H1 (cell line): ENCODE data around the gene MTNR1A. TPM values are rescaled to one million over a fixed set of nuclear protein-coding genes. Genes with fewer than 3 reads are reported as not detected.
A peak's percentile ranks its signal among the peaks of the same experiment; 100 is the strongest.

Experiments
- CTCF ChIA-PET: fragments of 300-600 bp; sonication (Branson Sonifier 250); formaldehyde crosslinking; loops from one replicate; lab custom pipeline; 2021; ENCODE audit not compliant: partially characterized antibody; lab: Charles Lee
- POLR2A ChIA-PET: fragments of 300-600 bp; sonication (Branson Sonifier 250); formaldehyde crosslinking; loops from one replicate; lab custom pipeline; 2021; ENCODE audit warnings: inconsistent platforms; ENCODE audit not compliant: partially characterized antibody; lab: Charles Lee
- DNase-seq, 2 experiments: peaks; one replicate each; pipeline versions ENCODE4 v3.0.0 to v3.0.0-alpha.2; 2010 to 2022; ENCODE audit warnings: low spot score in 2 of 2, low read depth in 1 of 2, mixed read lengths in 1 of 2
- FAIRE-seq: peaks from 2 replicates; lab custom pipeline; 2011; peaks lifted over from hg19 to GRCh38; lab: Jason Lieb, UNC
- H2AFZ ChIP-seq: 2 replicates; pipeline ENCODE4 v1.8.1; 2012; ENCODE audit warnings: low read length, inconsistent platforms
- H2AK5ac ChIP-seq: 2 replicates; pipeline ENCODE4 v1.6.1; 2013; ENCODE audit warnings: low read depth, low read length
- H2BK120ac ChIP-seq: replicated peaks from 2 replicates; pipeline ENCODE3; 2013; ENCODE audit warnings: low read depth, low read length, inconsistent platforms
- H2BK12ac ChIP-seq: 2 replicates; pipeline ENCODE4 v1.6.1; 2013; ENCODE audit warnings: low read depth, low read length
- H2BK15ac ChIP-seq: 2 replicates; pipeline ENCODE4 v1.6.1; 2013; ENCODE audit warnings: low read length
- H2BK20ac ChIP-seq: 2 replicates; pipeline ENCODE4 v1.6.1; 2013; ENCODE audit warnings: low read length
- H2BK5ac ChIP-seq: 2 replicates; pipeline ENCODE4 v1.6.1; 2013; ENCODE audit warnings: low read depth, low read length
- H3K14ac ChIP-seq: 2 replicates; pipeline ENCODE4 v1.6.1; 2013; ENCODE audit warnings: inconsistent platforms; ENCODE audit not compliant: insufficient read length
- H3K18ac ChIP-seq: 2 replicates; pipeline ENCODE4 v1.6.1; 2013; ENCODE audit warnings: low read length; ENCODE audit errors: extremely low read depth
- H3K23ac ChIP-seq: 2 replicates; pipeline ENCODE4 v1.6.1; 2013; ENCODE audit warnings: inconsistent platforms; ENCODE audit not compliant: insufficient read length
- H3K23me2 ChIP-seq: 2 replicates; pipeline ENCODE4 v1.6.1; 2013; ENCODE audit warnings: low read depth, low read length
- H3K27ac ChIP-seq: 2 replicates; pipeline ENCODE4 v1.6.1; 2011; ENCODE audit warnings: low read depth, low read length, inconsistent platforms
- H3K27me3 ChIP-seq, 4 experiments: replicated peaks in 1 of 4; 1 replicate in 1 of 4; 2 replicates in 3 of 4; pipeline versions ENCODE4 v1.6.1 to v1.8.1; 2011 to 2013; ENCODE audit warnings: low read length in 3 of 4, mild to moderate bottlenecking in 3 of 4, inconsistent platforms in 2 of 4, mixed read lengths in 2 of 4, moderate library complexity in 1 of 4; ENCODE audit not compliant: control insufficient read depth in 3 of 4, insufficient read depth in 3 of 4; ENCODE audit errors: extremely low read depth in 1 of 4
- H3K36me3 ChIP-seq, 4 experiments: 2 replicates each; pipeline versions ENCODE4 v1.6.1 to v1.8.1; 2011 to 2013; ENCODE audit warnings: mild to moderate bottlenecking in 4 of 4, low read length in 3 of 4, moderate library complexity in 2 of 4, control low read depth in 1 of 4, inconsistent platforms in 1 of 4; ENCODE audit not compliant: insufficient read depth in 4 of 4, control insufficient read depth in 2 of 4
- H3K4ac ChIP-seq: replicated peaks from 2 replicates; pipeline ENCODE3; 2013; ENCODE audit warnings: low read length, low read depth, mixed read lengths, inconsistent platforms; ENCODE audit not compliant: insufficient read length
- H3K4me1 ChIP-seq, 4 experiments: replicated peaks in 1 of 4; 1 replicate in 1 of 4; 2 replicates in 3 of 4; pipeline versions ENCODE4 v1.6.1 to v1.8.1; 2011 to 2013; ENCODE audit warnings: low read length in 3 of 4, inconsistent platforms in 2 of 4, mixed read lengths in 1 of 4; ENCODE audit not compliant: insufficient read depth in 4 of 4, control insufficient read depth in 3 of 4
- H3K4me2 ChIP-seq, 2 experiments: 2 replicates each; pipeline versions ENCODE4 v1.6.1 to v1.8.1; 2011 to 2013; ENCODE audit warnings: low read depth in 2 of 2, low read length in 2 of 2, control low read depth in 1 of 2, inconsistent platforms in 1 of 2, mild to moderate bottlenecking in 1 of 2; ENCODE audit not compliant: insufficient read depth in 1 of 2
- H3K4me3 ChIP-seq, 4 experiments: fragments of 200-600, 300-600 bp in 1 of 4; sonication (generic), shearing (Covaris generic), sonication (Bioruptor Twin) in 1 of 4; 2 replicates each; pipeline versions ENCODE4 v1.5.1 to v1.8.1; 2011 to 2016; ENCODE audit warnings: low read length in 4 of 4, low read depth in 3 of 4, control low read depth in 2 of 4, inconsistent platforms in 2 of 4, mild to moderate bottlenecking in 2 of 4, mixed read lengths in 1 of 4, moderate library complexity in 1 of 4; ENCODE audit not compliant: insufficient read depth in 2 of 4; ENCODE audit errors: extremely low read depth in 1 of 4
- H3K56ac ChIP-seq: replicated peaks from 2 replicates; pipeline ENCODE3; 2013; ENCODE audit warnings: low read depth, mild to moderate bottlenecking, mixed read lengths, low read length, inconsistent platforms; ENCODE audit not compliant: insufficient read length
- H3K79me1 ChIP-seq: 2 replicates; pipeline ENCODE4 v1.6.1; 2013; ENCODE audit warnings: low read depth, low read length, control low read depth
- H3K79me2 ChIP-seq, 2 experiments: 2 replicates each; pipeline versions ENCODE4 v1.6.1 to v1.8.1; 2012 to 2013; ENCODE audit warnings: low read length in 2 of 2, mild to moderate bottlenecking in 2 of 2, inconsistent platforms in 1 of 2; ENCODE audit not compliant: insufficient read depth in 2 of 2, control insufficient read depth in 1 of 2
- H3K9ac ChIP-seq, 4 experiments: replicated peaks in 1 of 4; 1 replicate in 1 of 4; 2 replicates in 3 of 4; pipeline versions ENCODE4 v1.6.1 to v1.8.1; 2011 to 2013; ENCODE audit warnings: low read depth in 3 of 4, low read length in 3 of 4, control low read depth in 2 of 4, mild to moderate bottlenecking in 2 of 4, moderate library complexity in 2 of 4, inconsistent platforms in 1 of 4; ENCODE audit errors: extremely low read depth in 1 of 4
- H3K9me3 ChIP-seq, 2 experiments: 2 replicates each; pipeline versions ENCODE4 v1.6.1 to v1.8.1; 2012 to 2013; ENCODE audit warnings: mild to moderate bottlenecking in 2 of 2, moderate library complexity in 2 of 2, control low read depth in 1 of 2, inconsistent platforms in 1 of 2, low read depth in 1 of 2, low read length in 1 of 2, mixed read lengths in 1 of 2; ENCODE audit not compliant: insufficient read depth in 2 of 2
- H4K20me1 ChIP-seq, 2 experiments: replicated peaks in 1 of 2; 2 replicates each; pipeline versions ENCODE3 to v1.8.1; 2011 to 2013; ENCODE audit warnings: inconsistent platforms in 2 of 2, low read length in 2 of 2, mild to moderate bottlenecking in 1 of 2; ENCODE audit not compliant: insufficient read depth in 2 of 2, control insufficient read depth in 1 of 2
- H4K5ac ChIP-seq: 2 replicates; pipeline ENCODE4 v1.6.1; 2013; ENCODE audit warnings: low read length, low read depth, mixed read lengths, inconsistent platforms; ENCODE audit not compliant: insufficient read length
- H4K8ac ChIP-seq: 2 replicates; pipeline ENCODE4 v1.8.0; 2013; ENCODE audit warnings: mild to moderate bottlenecking, moderate library complexity, low read length, inconsistent platforms; ENCODE audit not compliant: insufficient read depth; ENCODE audit errors: extremely low read depth
- H4K91ac ChIP-seq: replicated peaks from 2 replicates; pipeline ENCODE3; 2013; ENCODE audit warnings: low read length, mixed read lengths, inconsistent platforms; ENCODE audit not compliant: insufficient read length
- FOSL1 ChIP-seq: IDR thresholded peaks from 2 replicates; pipeline ENCODE4 v1.6.1; 2011; ENCODE audit warnings: mild to moderate bottlenecking, low read depth, low read length, moderate library complexity; ENCODE audit not compliant: insufficient read depth
- NRF1 ChIP-seq: IDR thresholded peaks from 2 replicates; pipeline ENCODE4 v1.6.1; 2011; ENCODE audit warnings: mild to moderate bottlenecking, low read depth, low read length, improper control_type of control experiment
- RXRA ChIP-seq: IDR thresholded peaks from 2 replicates; pipeline ENCODE4 v1.6.1; 2011; ENCODE audit warnings: low read depth, mild to moderate bottlenecking, low read length, moderate library complexity; ENCODE audit not compliant: insufficient read depth
- whole genome bisulfite sequencing, 2 experiments: shearing (Covaris generic) in 1 of 2; methylation state at CpG; one replicate each; pipeline versions ENCODE4 v1.1.6 to v1.1.7; 2013 to 2015; ENCODE audit warnings: low lambda C conversion rate in 2 of 2, mixed read lengths in 2 of 2, inconsistent platforms in 1 of 2, low coverage in 1 of 2, missing lambda C conversion rate in 1 of 2; ENCODE audit not compliant: insufficient replicate concordance in 2 of 2, insufficient coverage in 1 of 2, insufficient read length in 1 of 2; ENCODE audit errors: extremely low coverage in 1 of 2, missing lambda C conversion rate in 1 of 2; 5-methylcytosine and 5-hydroxymethylcytosine counted together
- polyA plus RNA-seq, 7 experiments: library from polyadenylated mRNA; depleted of rRNA in 3 of 7; stranded (reverse) in 5 of 7; unstranded in 2 of 7; fragments of >200 nt in 5 of 7; fragments of 200-250 nt in 2 of 7; gene quantifications; 1 replicate in 5 of 7; 2 replicates in 1 of 7; 4 replicates in 1 of 7; pipeline versions ENCODE4 v1.2.1 to v1.2.3, GENCODE V29; 2011 to 2013; ENCODE audit warnings: missing spikeins in 2 of 7, mixed read lengths in 2 of 7
- total RNA-seq: library from RNA; stranded (reverse); fragmentation: NEBNext Ultra II Directional; extraction: Animal tissue kit (Norgen Biotek cat#: 25700); gene quantifications from 2 replicates; pipeline ENCODE4 v1.2.1, GENCODE V29; 2021

Gene MTNR1A
- total and polyA plus RNA-seq, 2 of the 8 experiments (the other 6 are each of a cell fraction or from before 2014, with no cell fraction given) = 0.45 to 1.0 TPM

- peaks cover 0 to 2% of the 10 kb centered on the region in 2 experiments for H4K20me1 ChIP-seq
- CTCF ChIA-PET = interaction anchor here (0.8 to 5.2 kb wide), 10 partner anchors 10 to 292 kb away, joined by 3 to 35 read pairs (median 4); no protein-coding TSS in a partner anchor
- no peak for FAIRE-seq
These were observed 33.1 kb upstream of the MTNR1A start for GRCh38 chr4:186588503-186588902.

More at GRCh38 chr4:186588503-186588902, 33.1 kb upstream of the MTNR1A start:
- no peak overlapping the region for H2AFZ ChIP-seq
- peak in 1 of 2 experiments; percentile 41 for DNase-seq
- TF ChIP-seq NRF1 = no peak
- no peak for TF ChIP-seq RXRA
- TF ChIP-seq FOSL1 = no peak
- H3K27ac ChIP-seq = no peak overlapping the region
- no peak overlapping the region for H3K14ac ChIP-seq
- H3K56ac ChIP-seq = no peak overlapping the region
- 0 out of 4 replicates have a peak, but pooled peaks cover 0 to 5% of the 10 kb centered on the region in 2 experiments for H3K79me2 ChIP-seq
- H3K4me2 ChIP-seq = no peak overlapping the region
- H3K9ac ChIP-seq = no peak overlapping the region
- H4K5ac ChIP-seq = no peak overlapping the region
- no peak overlapping the region for H2BK20ac ChIP-seq
- no peak overlapping the region for H3K4me3 ChIP-seq
- POLR2A ChIA-PET = no interaction called here
- H3K27me3 ChIP-seq = no peaks in the 10 kb centered on the region
- no peaks in the 10 kb centered on the region; a peak in 1 of 4 replicates for H3K9me3 ChIP-seq
- no peak overlapping the region for H2BK15ac ChIP-seq
- H4K91ac ChIP-seq = no peak overlapping the region
- 91% methylated on average over 20 of the region's 20 CpGs; no CpG with 5 or more reads in 1 of the 2 experiments for WGBS, 2 experiments
- H3K36me3 ChIP-seq = peaks cover 7 to 65% (median 23%) of the 10 kb centered on the region in 4 experiments; a peak in 6 of 8 replicates
- H2BK12ac ChIP-seq = no peak overlapping the region
- H2BK120ac ChIP-seq = no peak overlapping the region
- H2BK5ac ChIP-seq = no peak overlapping the region
- no peak overlapping the region for H2AK5ac ChIP-seq
- H3K18ac ChIP-seq = no peak overlapping the region
- H3K4ac ChIP-seq = no peak overlapping the region
- no peaks in the 10 kb centered on the region; a peak in 1 of 7 replicates for H3K4me1 ChIP-seq
- H3K23me2 ChIP-seq = peaks cover 2% of the 10 kb centered on the region; the same call in 1 of the 2 replicates
- peaks cover 2% of the 10 kb centered on the region; the same call in 1 of the 2 replicates for H3K79me1 ChIP-seq
- H3K23ac ChIP-seq = no peak overlapping the region
- H4K8ac ChIP-seq = peak overlapping the region; percentile 15; the same call in 1 of the 2 replicates
